KG1 (cell line): ENCODE data around the gene C22orf15.

Source experiments
- DNase-seq: peaks from one replicate; lab custom pipeline; 2025; lab: John Stamatoyannopoulos, UW

C22orf15 gene

DNA sequence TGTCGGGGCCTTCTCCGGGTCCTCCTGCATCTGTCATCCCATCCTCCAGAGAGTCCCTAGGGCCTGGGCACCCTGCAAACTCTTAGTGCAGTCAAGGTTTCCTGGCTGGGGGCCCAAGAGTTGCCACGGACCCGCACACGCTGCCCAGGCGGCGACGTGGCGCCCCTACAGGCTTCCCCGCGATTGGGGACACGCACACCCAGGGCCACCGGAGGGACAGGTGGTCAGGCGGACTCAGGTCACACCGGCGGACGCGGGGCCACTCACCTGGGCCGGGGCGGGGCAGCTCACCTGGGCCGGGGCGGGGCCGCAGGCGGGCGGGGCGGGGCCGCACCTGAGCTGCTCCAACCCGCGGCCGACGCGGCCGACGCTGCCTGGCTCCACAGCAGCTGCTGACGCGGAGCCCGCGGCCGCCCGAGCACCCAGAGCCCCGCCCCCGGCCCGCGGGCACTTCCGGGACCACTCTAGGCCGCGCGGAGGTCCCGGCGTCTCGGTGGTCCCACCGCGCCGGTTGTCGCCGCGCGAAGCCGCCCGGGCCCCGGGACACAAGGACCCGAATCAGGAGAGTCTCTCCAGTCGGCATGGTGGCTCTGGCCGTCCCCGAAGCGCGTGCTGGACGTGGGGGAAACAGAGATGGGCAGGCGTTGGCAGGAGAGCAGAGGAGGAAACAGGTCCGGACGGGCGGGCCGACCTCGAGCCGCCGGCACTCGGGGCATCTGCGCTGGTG lies 11.9 kb upstream of the C22orf15 start, which contains the start of gene ZNF70:
ZNF70 (minus strand) TSS at position 399 of the 727 bp plus-strand sequence. CDS start 5,972 bp downstream, outside the sequence.
- peak; percentile 87 for DNase-seq

GRCh38 chr22:23751441-23751996 lies 11.3 kb upstream of the C22orf15 start:
- no peak for DNase-seq

DNA sequence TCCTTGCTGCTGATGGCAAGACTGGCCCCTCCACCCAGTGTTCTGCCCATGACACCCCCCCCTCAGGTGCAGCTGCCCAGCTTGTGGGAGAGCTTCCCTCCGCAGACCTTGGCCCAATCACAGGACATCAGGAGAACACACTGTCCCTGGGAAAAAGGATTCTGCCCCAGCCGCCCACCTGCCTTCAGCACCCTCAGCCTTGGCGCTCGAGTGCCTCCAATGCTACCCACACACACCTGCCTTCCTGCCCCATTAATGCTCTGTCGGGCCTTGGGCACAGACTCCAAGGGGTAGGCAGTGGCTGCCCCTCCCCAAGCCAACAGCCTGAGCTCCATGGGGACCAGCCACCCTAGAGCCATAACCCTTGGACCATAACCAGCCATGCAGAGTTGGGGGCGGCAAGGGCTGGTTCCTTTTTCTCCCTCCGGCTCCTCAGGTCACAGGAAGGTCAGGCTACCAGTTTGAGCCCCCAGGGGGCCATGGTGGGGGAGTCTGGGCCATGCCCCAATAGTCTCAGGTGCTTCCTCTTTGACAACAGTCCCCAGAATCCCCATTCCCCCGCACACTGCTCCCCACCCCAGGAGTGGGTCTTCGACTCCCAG lies 10.6 kb upstream of the C22orf15 start:
- peak; percentile 43 for DNase-seq

DNA sequence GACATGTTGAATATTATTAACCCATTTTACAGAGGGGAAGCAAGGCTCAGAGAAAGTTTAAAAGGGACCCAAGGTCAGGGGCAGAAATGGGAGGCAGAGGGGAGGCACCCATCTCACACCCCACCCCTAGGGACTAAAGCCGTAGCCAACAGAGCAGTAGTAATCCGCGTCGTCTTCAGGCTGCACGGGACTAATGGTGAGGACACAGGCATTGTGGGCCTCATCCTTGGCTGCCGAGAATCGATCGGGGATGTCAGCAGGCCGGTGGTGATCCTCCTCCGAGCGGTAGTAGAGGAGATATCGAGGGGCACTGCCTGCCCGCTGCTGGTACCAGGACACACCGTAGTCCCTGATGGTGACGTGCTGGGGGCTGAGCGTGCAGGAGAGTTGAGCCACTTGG lies 10.0 kb upstream of the C22orf15 start:
- no peak for DNase-seq

DNA sequence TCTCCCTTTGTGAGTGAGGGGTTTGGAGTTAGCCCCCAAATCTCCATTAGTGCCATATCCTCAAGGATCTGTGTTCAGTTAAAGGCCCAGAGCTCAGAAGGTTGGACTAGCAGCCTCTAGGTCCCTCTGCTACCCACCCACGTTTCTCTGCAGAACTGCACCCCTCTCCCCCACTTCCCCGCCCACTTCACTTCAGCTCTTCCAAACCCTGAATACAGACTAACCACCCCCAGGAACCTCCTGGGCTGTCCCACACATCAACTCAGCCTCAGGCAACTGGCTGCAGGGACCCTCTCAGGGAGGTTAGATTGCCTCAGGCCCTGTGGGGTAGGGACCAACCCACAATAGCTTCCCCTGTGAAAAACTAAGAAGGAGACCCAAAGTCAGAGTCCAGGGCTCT lies 9.4 kb upstream of the C22orf15 start:
- DNase-seq: no peak

GRCh38 chr22:23754220-23754919 lies 8.4 kb upstream of the C22orf15 start, which contains the start of gene VPREB3:
TSS of gene VPREB3 (minus strand) at chr22:23754425. CDS start at chr22:23754363, 62 bp downstream.
- no peak for DNase-seq

DNA sequence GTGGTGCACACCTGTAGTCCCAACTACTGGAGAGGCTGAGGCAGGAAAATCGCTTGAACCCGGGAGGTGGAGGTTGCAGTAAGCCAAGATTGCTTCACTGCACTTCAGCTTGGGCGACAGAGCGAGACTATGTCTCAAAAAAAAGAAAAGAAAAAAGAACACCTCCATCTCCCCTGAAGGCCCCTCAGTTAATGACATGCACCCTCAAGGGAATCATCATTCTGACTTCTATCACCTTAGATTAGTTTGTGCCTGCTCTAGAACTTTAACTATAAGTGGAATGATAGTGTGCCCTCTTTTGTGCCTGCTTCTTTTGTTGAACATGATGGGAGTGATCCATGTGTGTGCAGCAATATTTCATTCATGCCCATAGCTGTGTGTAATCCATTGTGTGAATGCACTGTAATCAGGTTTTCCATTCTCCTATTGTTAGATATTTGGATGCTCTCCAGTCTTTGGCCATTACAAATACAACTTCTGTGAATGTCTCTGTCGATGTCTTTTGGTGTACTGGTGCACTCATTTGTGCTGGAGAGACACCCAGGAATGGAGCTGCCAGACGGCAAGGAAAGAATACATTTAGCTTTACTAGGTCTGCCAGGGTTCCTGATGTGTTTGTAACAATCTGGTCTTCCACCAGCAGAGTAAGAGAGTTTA lies 7.7 kb upstream of the C22orf15 start:
- DNase-seq: no peak

GRCh38 chr22:23755711-23756110 lies 7.1 kb upstream of the C22orf15 start:
- DNase-seq: no peak

- no peak for DNase-seq
Measured at GRCh38 chr22:23756891-23757290, 5.9 kb upstream of the C22orf15 start.

DNA sequence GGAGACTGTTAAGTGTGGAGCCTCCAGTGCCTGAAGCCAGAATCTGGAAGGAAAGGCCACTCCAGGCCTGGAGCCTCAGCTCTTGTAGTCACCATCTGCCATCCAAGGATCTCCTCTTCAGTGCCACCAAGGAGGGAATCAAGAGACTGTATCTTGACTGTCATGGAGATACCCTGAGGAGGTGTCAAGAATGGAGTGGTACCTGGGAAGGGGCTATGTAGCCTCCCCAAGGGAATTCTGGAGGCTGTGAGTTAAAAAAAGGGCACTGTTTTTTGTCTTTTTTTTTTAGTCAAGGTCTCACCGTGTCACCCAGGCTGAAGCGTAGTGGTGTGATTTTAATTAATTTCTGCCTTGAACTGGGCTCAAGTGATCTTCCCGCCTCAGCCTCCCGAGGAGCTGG lies 3.2 kb upstream of the C22orf15 start:
- no peak for DNase-seq

- no peak for DNase-seq
Measured at GRCh38 chr22:23760056-23760455, 2.7 kb upstream of the C22orf15 start.

DNA sequence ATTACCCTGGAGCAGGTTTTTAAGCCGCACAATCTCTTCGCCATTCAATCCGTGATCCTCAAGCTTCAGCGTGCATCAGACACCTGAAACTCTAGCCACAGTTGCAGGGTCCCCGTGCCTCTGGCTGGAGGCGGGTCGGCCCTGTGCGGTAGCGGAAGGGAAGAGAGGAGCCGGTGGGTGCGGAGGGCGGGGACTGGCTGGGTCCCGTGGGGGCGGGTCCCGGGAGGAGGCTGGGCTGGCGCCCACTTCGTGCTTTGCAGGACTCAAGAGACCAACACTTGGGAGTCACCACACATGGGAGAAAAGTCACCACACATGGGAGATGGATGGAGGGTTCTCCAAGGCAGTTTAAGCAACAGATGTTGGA lies 772 bp downstream of the C22orf15 start:
- no peak for DNase-seq

- DNase-seq: no peak
Measured at GRCh38 chr22:23763954-23764353, 1.2 kb downstream of the C22orf15 start.

DNA sequence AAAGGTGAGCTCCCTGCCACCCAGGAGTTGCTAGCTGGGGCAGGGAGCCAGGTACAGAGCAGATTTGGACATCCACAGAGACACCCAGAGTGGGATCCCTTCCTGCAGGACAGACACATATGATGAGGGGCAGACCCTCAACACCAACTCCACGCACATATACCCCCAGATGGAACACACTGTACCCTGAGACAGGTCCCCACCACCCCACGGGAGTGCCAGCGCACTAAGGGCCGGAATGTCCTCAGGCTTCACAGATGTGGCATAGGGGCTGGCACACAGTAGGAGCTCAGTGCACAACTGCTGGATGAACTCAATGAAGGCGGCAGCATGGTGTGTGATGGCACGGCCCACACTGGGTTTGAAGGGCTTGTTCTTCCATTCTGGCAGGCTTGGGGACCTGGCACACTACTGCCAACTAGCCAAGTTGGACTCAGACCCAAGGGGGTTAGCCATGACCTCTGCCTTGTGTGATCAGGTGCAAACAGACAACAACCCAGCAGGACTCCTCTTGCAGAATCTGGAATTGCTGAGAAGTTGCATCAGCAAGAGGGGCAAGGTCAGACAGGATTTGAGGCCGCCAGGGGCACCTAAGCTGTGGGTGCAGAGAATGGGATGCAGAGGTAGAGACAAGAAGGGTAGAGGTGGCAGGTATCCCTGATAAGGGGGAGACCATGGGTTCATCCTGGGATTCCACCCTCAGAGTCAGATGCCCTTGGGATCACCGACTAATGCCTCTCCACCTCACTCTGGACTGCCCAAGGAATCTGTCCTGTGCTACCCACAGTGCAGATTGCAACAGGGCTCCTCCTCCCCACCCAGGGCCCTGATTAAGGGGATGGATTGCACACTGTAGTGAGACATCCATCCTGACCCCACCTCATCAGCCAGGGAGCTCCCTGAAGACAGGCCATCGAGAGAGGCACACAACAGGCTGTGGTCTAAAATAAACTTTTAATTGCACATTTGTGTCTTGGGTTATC lies 2.4 kb downstream of the C22orf15 start:
- DNase-seq: no peak

- DNase-seq: no peak
Measured at GRCh38 chr22:23767303-23767672, 4.5 kb downstream of the C22orf15 start.

DNA sequence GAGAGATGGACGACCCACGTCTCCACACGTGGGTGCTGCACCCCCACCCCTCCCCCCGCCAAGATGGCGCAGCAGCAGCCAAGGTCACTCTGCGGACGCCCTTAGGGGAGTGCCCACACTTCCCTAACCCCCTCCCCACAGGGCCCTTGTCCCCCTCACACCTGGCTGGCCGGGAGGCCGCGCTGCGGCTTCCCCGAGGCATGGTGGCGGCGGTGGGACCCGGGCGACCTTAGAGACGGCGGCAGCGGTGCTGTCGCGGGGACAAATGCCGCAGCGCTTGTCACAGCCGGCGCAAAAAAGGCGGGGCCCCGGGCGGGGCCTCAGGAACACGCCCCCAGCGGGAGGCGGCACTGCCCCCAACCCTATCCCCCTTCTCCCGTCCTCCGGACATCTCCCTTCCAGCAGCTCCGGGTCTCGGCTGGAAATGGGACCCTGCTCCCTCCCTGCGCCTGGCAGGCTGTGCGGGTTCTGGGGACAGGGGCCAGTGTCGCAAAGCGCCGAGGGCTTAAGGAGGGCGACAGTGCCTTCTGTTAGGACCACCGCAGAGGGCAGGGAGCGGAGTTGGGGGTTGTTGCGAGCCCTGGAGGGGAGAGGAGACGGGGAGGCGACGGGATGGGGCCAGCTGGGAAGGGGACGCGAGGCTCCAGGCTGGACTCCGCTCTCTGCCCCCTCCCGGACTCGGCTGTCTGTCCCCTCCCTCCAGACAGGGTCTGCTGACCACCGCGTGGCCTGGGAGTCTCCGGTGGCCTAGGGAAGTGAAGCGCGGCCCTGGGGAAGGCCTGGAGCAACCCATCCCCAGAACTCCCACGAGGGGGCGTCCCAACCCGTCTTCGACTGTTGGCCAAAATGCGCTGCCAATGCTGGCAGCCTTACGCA lies 5.1 kb downstream of the C22orf15 start, which contains the start of gene CHCHD10:
CHCHD10 (minus strand) TSS at position 300 of the 876 bp plus-strand sequence; CDS start at position 202, 98 bp downstream.
- DNase-seq: peak; percentile 84

GRCh38 chr22:23769321-23769965 lies 6.7 kb downstream of the C22orf15 start:
- no peak for DNase-seq

GRCh38 chr22:23772315-23772648 lies 9.5 kb downstream of the C22orf15 start:
- no peak for DNase-seq

GRCh38 chr22:23772649-23773473 lies 10.1 kb downstream of the C22orf15 start, which contains the start of gene MMP11:
TSS of gene MMP11 (plus strand) at chr22:23772849. CDS start at chr22:23772871, 22 bp downstream.
- no peak for DNase-seq
